Right kidney (tissue), 1 donor: Measurements from ENCODE around the gene ACOXL.
"Not testable (repeated sequence)": the region's sequence is repeated elsewhere in the genome, so short reads cannot be mapped to it uniquely, and the experiment has no call there.

Source experiments
- DNase-seq: peaks from one replicate; pipeline ENCODE4 v3.0.0-alpha.2; 2016

Gene ACOXL

GRCh38 chr2:110929528-110929927 lies 197.2 kb downstream of the ACOXL start:
- no peak for DNase-seq

GRCh38 chr2:110931648-110932047 lies 199.3 kb downstream of the ACOXL start:
- no peak for DNase-seq

GRCh38 chr2:110933420-110933819 lies 201.0 kb downstream of the ACOXL start:
- no peak for DNase-seq

- no peak for DNase-seq
These were observed 202.6 kb downstream of the ACOXL start for GRCh38 chr2:110934948-110935347.

GRCh38 chr2:110940376-110940910 lies 208.1 kb downstream of the ACOXL start:
- DNase-seq, result no peak

GRCh38 chr2:110941226-110941625 lies 208.9 kb downstream of the ACOXL start:
- DNase-seq, result no peak

GRCh38 chr2:110943070-110943634 lies 210.8 kb downstream of the ACOXL start:
- DNase-seq, result no peak

- no peak for DNase-seq
These were observed 214.5 kb downstream of the ACOXL start for GRCh38 chr2:110946902-110947301.

GRCh38 chr2:110948027-110948674 lies 215.8 kb downstream of the ACOXL start:
- no peak for DNase-seq

GRCh38 chr2:110950281-110950680 lies 217.9 kb downstream of the ACOXL start:
- DNase-seq, result no peak

- DNase-seq, result no peak
These were observed 222.7 kb downstream of the ACOXL start for GRCh38 chr2:110955045-110955444.

- DNase-seq, result no peak
These were observed 223.2 kb downstream of the ACOXL start for GRCh38 chr2:110955556-110955955.

- DNase-seq, result no peak
These were observed 224.9 kb downstream of the ACOXL start for GRCh38 chr2:110957293-110957692.

GRCh38 chr2:110958346-110959119 lies 226.2 kb downstream of the ACOXL start:
- no peak for DNase-seq

- no peak for DNase-seq
These were observed 226.8 kb downstream of the ACOXL start for GRCh38 chr2:110959198-110959597.

GRCh38 chr2:110960281-110960680 lies 227.9 kb downstream of the ACOXL start:
- no peak for DNase-seq

GRCh38 chr2:110960954-110961353 lies 228.6 kb downstream of the ACOXL start:
- no peak for DNase-seq

- not testable (repeated sequence) for DNase-seq
These were observed 229.3 kb downstream of the ACOXL start for GRCh38 chr2:110961643-110962042.

GRCh38 chr2:110969696-110970095 lies 237.3 kb downstream of the ACOXL start:
- DNase-seq, result no peak

GRCh38 chr2:110970201-110970600 lies 237.8 kb downstream of the ACOXL start:
- no peak for DNase-seq

- no peak for DNase-seq
These were observed 239.4 kb downstream of the ACOXL start for GRCh38 chr2:110971811-110972210.

- no peak for DNase-seq
These were observed 240.9 kb downstream of the ACOXL start for GRCh38 chr2:110973262-110973661.

GRCh38 chr2:110977403-110977802 lies 245.0 kb downstream of the ACOXL start:
- no peak for DNase-seq
